ENCODE data around the gene PANK4.

PANK4 gene

DNA sequence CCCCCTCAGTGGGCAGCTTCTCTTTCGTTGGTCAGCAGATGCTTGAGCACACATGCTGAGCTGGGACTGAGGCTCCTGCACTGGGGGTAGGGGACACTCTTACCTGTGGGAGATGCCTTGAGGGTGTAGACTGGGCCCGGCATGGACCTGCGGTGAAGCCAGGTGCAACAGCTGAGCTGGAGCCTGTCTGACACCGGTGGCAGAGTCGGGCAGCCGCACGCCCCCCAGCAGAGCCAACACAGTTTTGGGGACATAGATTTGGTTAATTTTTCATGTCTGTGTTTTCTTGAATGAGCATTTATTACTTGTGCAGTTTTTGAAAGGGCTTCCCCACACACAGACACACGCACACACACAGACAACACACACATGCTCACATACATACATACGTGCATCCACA is 9.6 kb upstream of the PANK4 start:
- no peaks in the 10 kb centered on the region for H3K27me3 ChIP-seq (ENCODE audit: low read length)
- no peaks in the 10 kb centered on the region for H3K79me2 ChIP-seq (ENCODE audit: insufficient read depth, low read length)
- TF ChIP-seq EZH2phosphoT487 (conservative IDR thresholded peaks at IDR 0.05; ENCODE audit: low read length) = no peak
- TF ChIP-seq, protein P1, sequence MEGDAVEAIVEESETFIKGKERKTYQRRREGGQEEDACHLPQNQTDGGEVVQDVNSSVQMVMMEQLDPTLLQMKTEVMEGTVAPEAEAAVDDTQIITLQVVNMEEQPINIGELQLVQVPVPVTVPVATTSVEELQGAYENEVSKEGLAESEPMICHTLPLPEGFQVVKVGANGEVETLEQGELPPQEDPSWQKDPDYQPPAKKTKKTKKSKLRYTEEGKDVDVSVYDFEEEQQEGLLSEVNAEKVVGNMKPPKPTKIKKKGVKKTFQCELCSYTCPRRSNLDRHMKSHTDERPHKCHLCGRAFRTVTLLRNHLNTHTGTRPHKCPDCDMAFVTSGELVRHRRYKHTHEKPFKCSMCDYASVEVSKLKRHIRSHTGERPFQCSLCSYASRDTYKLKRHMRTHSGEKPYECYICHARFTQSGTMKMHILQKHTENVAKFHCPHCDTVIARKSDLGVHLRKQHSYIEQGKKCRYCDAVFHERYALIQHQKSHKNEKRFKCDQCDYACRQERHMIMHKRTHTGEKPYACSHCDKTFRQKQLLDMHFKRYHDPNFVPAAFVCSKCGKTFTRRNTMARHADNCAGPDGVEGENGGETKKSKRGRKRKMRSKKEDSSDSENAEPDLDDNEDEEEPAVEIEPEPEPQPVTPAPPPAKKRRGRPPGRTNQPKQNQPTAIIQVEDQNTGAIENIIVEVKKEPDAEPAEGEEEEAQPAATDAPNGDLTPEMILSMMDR (IDR thresholded peaks at IDR 0.05; ENCODE audit: insufficient read depth, low read length, poor library complexity, severe bottlenecking) = no peak
- H3K4me2 ChIP-seq (ENCODE audit: low read depth, low read length, poor library complexity, severe bottlenecking) = no peak overlapping the region
- no peaks in the 10 kb centered on the region for H3K9me3 ChIP-seq (ENCODE audit: insufficient read depth, low read length)
- H4K20me1 ChIP-seq (ENCODE audit: low read depth, low read length) = no peaks in the 10 kb centered on the region
- no peak overlapping the region for H3K27ac ChIP-seq (ENCODE audit: low read depth, low read length)
- H3K36me3 ChIP-seq (ENCODE audit: low read length) = no peaks in the 10 kb centered on the region
- H3F3A ChIP-seq (ENCODE audit: insufficient read depth) = no peaks in the 10 kb centered on the region
- H3K9me2 ChIP-seq (replicated peaks; ENCODE audit: insufficient read depth, low read length) = no peaks in the 10 kb centered on the region
- no peak overlapping the region for H2AFZ ChIP-seq (ENCODE audit: low read depth, low read length, severe bottlenecking)
- H3K9ac ChIP-seq (ENCODE audit: low read length) = no peak overlapping the region
- no peak overlapping the region for H3K4me3 ChIP-seq (ENCODE audit: insufficient read depth, low read length, poor library complexity, severe bottlenecking)

GRCh38 chr1:2535455-2535854 is 9.1 kb upstream of the PANK4 start:
- H3K4me3 ChIP-seq (ENCODE audit: insufficient read depth, low read length, poor library complexity, severe bottlenecking) = no peak overlapping the region
- H4K20me1 ChIP-seq (ENCODE audit: low read depth, low read length) = no peaks in the 10 kb centered on the region
- no peaks in the 10 kb centered on the region for H3K9me2 ChIP-seq (replicated peaks; ENCODE audit: insufficient read depth, low read length)
- no peak overlapping the region for H3K9ac ChIP-seq (ENCODE audit: low read length)
- TF ChIP-seq EZH2phosphoT487 (conservative IDR thresholded peaks at IDR 0.05; ENCODE audit: low read length) = no peak
- TF ChIP-seq, protein P1 (IDR thresholded peaks at IDR 0.05; ENCODE audit: insufficient read depth, low read length, poor library complexity, severe bottlenecking) = no peak
- no peaks in the 10 kb centered on the region for H3K79me2 ChIP-seq (ENCODE audit: insufficient read depth, low read length)
- no peaks in the 10 kb centered on the region for H3K27me3 ChIP-seq (ENCODE audit: low read length)
- no peak overlapping the region for H3K27ac ChIP-seq (ENCODE audit: low read depth, low read length)
- no peak overlapping the region for H3K4me2 ChIP-seq (ENCODE audit: low read depth, low read length, poor library complexity, severe bottlenecking)
- H3K9me3 ChIP-seq (ENCODE audit: insufficient read depth, low read length) = no peaks in the 10 kb centered on the region
- no peaks in the 10 kb centered on the region for H3K36me3 ChIP-seq (ENCODE audit: low read length)
- H2AFZ ChIP-seq (ENCODE audit: low read depth, low read length, severe bottlenecking) = no peak overlapping the region
- H3F3A ChIP-seq (ENCODE audit: insufficient read depth) = no peaks in the 10 kb centered on the region

- Histone ChIP-seq H3K27ac (ENCODE audit: low read depth, low read length) (no peak overlapping the region), H3K79me2 (ENCODE audit: insufficient read depth, low read length) (no peaks in the 10 kb centered on the region), H3K9me2 (replicated peaks; ENCODE audit: insufficient read depth, low read length) (no peaks in the 10 kb centered on the region), H3K9me3 (ENCODE audit: insufficient read depth, low read length) (no peaks in the 10 kb centered on the region), H3K27me3 (ENCODE audit: low read length) (no peaks in the 10 kb centered on the region), H4K20me1 (ENCODE audit: low read depth, low read length) (no peaks in the 10 kb centered on the region), H3K36me3 (ENCODE audit: low read length) (no peaks in the 10 kb centered on the region), H3K9ac (ENCODE audit: low read length) (no peak overlapping the region), H3K4me2 (ENCODE audit: low read depth, low read length, poor library complexity, severe bottlenecking) (no peak overlapping the region), H2AFZ (ENCODE audit: low read depth, low read length, severe bottlenecking) (no peak overlapping the region), H3K4me3 (ENCODE audit: insufficient read depth, low read length, poor library complexity, severe bottlenecking) (no peak overlapping the region), H3F3A (ENCODE audit: insufficient read depth) (no peaks in the 10 kb centered on the region)
- TF ChIP-seq, protein P1 (IDR thresholded peaks at IDR 0.05; ENCODE audit: insufficient read depth, low read length, poor library complexity, severe bottlenecking) = no peak
- TF ChIP-seq EZH2phosphoT487 (conservative IDR thresholded peaks at IDR 0.05; ENCODE audit: low read length) = no peak
Measured at GRCh38 chr1:2534687-2535441, 8.5 kb upstream of the PANK4 start.
